CD14-positive monocyte (primary cell): ENCODE results near the gene EPHA4. TPM values are rescaled to one million over a fixed set of nuclear protein-coding genes. Genes with fewer than 3 reads are reported as not detected.

Source experiments
- DNase-seq, 3 donors: peaks; one replicate each; pipeline ENCODE4 v3.0.0-alpha.2; 2011 to 2022
- H2AFZ ChIP-seq: 2 replicates; pipeline ENCODE4 v1.6.0; 2012; ENCODE audit warnings: mild to moderate bottlenecking, low read depth, low read length, inconsistent platforms; ENCODE audit not compliant: insufficient read depth, poor library complexity, severe bottlenecking
- H3K27ac ChIP-seq, 2 donors: 1 replicate in 1 of 2; 2 replicates in 1 of 2; pipeline ENCODE4 v1.5.1; 2012 to 2013; ENCODE audit warnings: low read length in 2 of 2, control low read depth in 1 of 2, inconsistent platforms in 1 of 2, low read depth in 1 of 2, mild to moderate bottlenecking in 1 of 2
- H3K27me3 ChIP-seq, 2 donors: one replicate each; pipeline versions ENCODE4 v1.6.0 to v1.6.1; 2011 to 2013; ENCODE audit warnings: low read length in 2 of 2; ENCODE audit not compliant: control insufficient read depth in 2 of 2, insufficient read depth in 2 of 2
- H3K36me3 ChIP-seq, 2 donors: replicated peaks in 1 of 2; 1 replicate in 1 of 2; 2 replicates in 1 of 2; pipeline versions ENCODE4 v1.5.1 to v1.6.1; 2012 to 2013; ENCODE audit warnings: low read length in 2 of 2, control low read depth in 1 of 2, inconsistent platforms in 1 of 2, mild to moderate bottlenecking in 1 of 2; ENCODE audit not compliant: insufficient read depth in 2 of 2, control insufficient read depth in 1 of 2
- H3K4me1 ChIP-seq, 2 donors: 1 replicate in 1 of 2; 2 replicates in 1 of 2; pipeline versions ENCODE4 v1.5.1 to v1.6.1; 2012 to 2013; ENCODE audit warnings: low read length in 2 of 2, control low read depth in 1 of 2, inconsistent platforms in 1 of 2, mild to moderate bottlenecking in 1 of 2, moderate library complexity in 1 of 2; ENCODE audit not compliant: insufficient read depth in 2 of 2, control insufficient read depth in 1 of 2
- H3K4me2 ChIP-seq: replicated peaks from 2 replicates; pipeline ENCODE3; 2012; ENCODE audit warnings: low read length, moderate library complexity, mild to moderate bottlenecking; ENCODE audit not compliant: poor library complexity, severe bottlenecking; ENCODE audit errors: extremely low read depth
- H3K4me3 ChIP-seq, 3 experiments: fragments of 200-600 bp in 1 of 3; sonication (generic) in 1 of 3; replicated peaks in 1 of 3; 1 replicate in 2 of 3; 2 replicates in 1 of 3; pipeline ENCODE4 v1.5.1; 2011 to 2013; ENCODE audit warnings: low read length in 3 of 3, mild to moderate bottlenecking in 3 of 3, control low read depth in 2 of 3, low read depth in 2 of 3, inconsistent platforms in 1 of 3, moderate library complexity in 1 of 3
- H3K79me2 ChIP-seq: 2 replicates; pipeline ENCODE4 v1.6.0; 2012; ENCODE audit warnings: mild to moderate bottlenecking, control low read depth, inconsistent platforms, low read length, moderate library complexity; ENCODE audit not compliant: insufficient read depth
- H3K9ac ChIP-seq: 2 replicates; pipeline ENCODE4 v1.6.0; 2017; ENCODE audit warnings: low read length, mild to moderate bottlenecking; ENCODE audit not compliant: insufficient read depth, poor library complexity, severe bottlenecking
- H3K9me3 ChIP-seq, 2 donors: replicated peaks in 1 of 2; 1 replicate in 1 of 2; 2 replicates in 1 of 2; pipeline versions ENCODE4 v1.5.1 to v1.6.1; 2012 to 2013; ENCODE audit warnings: low read length in 2 of 2, control low read depth in 1 of 2; ENCODE audit not compliant: control insufficient read depth in 1 of 2, insufficient read depth in 1 of 2
- H4K20me1 ChIP-seq: 2 replicates; pipeline ENCODE4 v1.6.0; 2012; ENCODE audit warnings: mild to moderate bottlenecking, low read length, control low read depth, moderate library complexity; ENCODE audit not compliant: insufficient read depth
- H3K27ac Mint-ChIP-seq, 7 donors: one replicate each; pipeline ENCODE4 v1.8.0; 2020; ENCODE audit warnings: mild to moderate bottlenecking in 7 of 7, mixed read lengths in 7 of 7, moderate library complexity in 6 of 7, inconsistent platforms in 2 of 7
- H3K27me3 Mint-ChIP-seq, 3 donors: one replicate each; pipeline ENCODE4 v1.8.0; 2021 to 2022; ENCODE audit warnings: low read depth in 3 of 3, mild to moderate bottlenecking in 3 of 3, mixed read lengths in 3 of 3, moderate library complexity in 3 of 3, inconsistent platforms in 1 of 3
- H3K36me3 Mint-ChIP-seq, 2 donors: one replicate each; pipeline ENCODE4 v1.8.0; 2020; ENCODE audit warnings: mixed read lengths in 2 of 2, inconsistent platforms in 1 of 2, mild to moderate bottlenecking in 1 of 2
- H3K4me1 Mint-ChIP-seq: one replicate; pipeline ENCODE4 v1.8.0; 2020; ENCODE audit warnings: mild to moderate bottlenecking, mixed read lengths
- H3K4me3 Mint-ChIP-seq, 2 donors: one replicate each; pipeline ENCODE4 v1.8.0; 2020; ENCODE audit warnings: mild to moderate bottlenecking in 2 of 2, mixed read lengths in 2 of 2, moderate library complexity in 1 of 2
- H3K9me3 Mint-ChIP-seq, 7 donors: one replicate each; pipeline ENCODE4 v1.8.0; 2020 to 2022; ENCODE audit warnings: mixed read lengths in 7 of 7, mild to moderate bottlenecking in 6 of 7, moderate library complexity in 6 of 7, inconsistent platforms in 2 of 7
- CTCF ChIP-seq: fragments of 200-600 bp; IDR thresholded peaks from one replicate; pipeline ENCODE4 v1.8.0; 2022; ENCODE audit warnings: antibody characterized with exemption, mild to moderate bottlenecking
- WGBS: methylation state at CpG from one replicate; pipeline ENCODE4 v1.1.5; 2013; ENCODE audit warnings: missing lambda C conversion rate; ENCODE audit not compliant: insufficient coverage; 5-methylcytosine and 5-hydroxymethylcytosine counted together
- intact Hi-C, 2 donors: fragments of 100-400 bp; cut with micrococcal nuclease; formaldehyde crosslinking; loops; one replicate each; pipeline versions ENCODE4 v1.15.0 to v1.15.1; 2023
- polyA plus RNA-seq, 3 donors: library from polyadenylated mRNA; depleted of rRNA in 1 of 3; unstranded in 2 of 3; stranded (reverse) in 1 of 3; fragments of 300-500 nt in 2 of 3; fragments of >200 nt in 1 of 3; fragmentation: Illumina TruSeq in 2 of 3; gene quantifications; 1 replicate in 2 of 3; 2 replicates in 1 of 3; pipeline ENCODE4 v1.2.3, GENCODE V29; 2012 to 2021

EPHA4 gene
- polyA plus RNA-seq, 3 donors, result 0.15 to 0.31 TPM; not detected in 1

GRCh38 chr2:221571025-221571550, 1.0 kb downstream of the EPHA4 start:
- peaks cover 67 to 82% (median 78%) of the 10 kb centered on the region in 3 donors for H3K27me3 Mint-ChIP-seq
- peak overlapping the region; percentile 89 for H2AFZ ChIP-seq

More at GRCh38 chr2:221571025-221571550, 1.0 kb downstream of the EPHA4 start:
- DNase-seq, result no peak
- peak overlapping the region; percentile 97 for H3K4me2 ChIP-seq
- no peaks in the 10 kb centered on the region for H4K20me1 ChIP-seq
- H3K4me1 ChIP-seq, result peaks cover 33 to 39% of the 10 kb centered on the region in 2 donors
- H3K4me3 Mint-ChIP-seq, result peak overlapping the region; percentile 83 to 87
- no peaks in the 10 kb centered on the region for H3K36me3 ChIP-seq
- no peaks in the 10 kb centered on the region for H3K79me2 ChIP-seq
- peaks cover 36% of the 10 kb centered on the region for H3K4me1 Mint-ChIP-seq
- H3K27ac Mint-ChIP-seq, result no peak overlapping the region
- TF ChIP-seq CTCF, result no peak
- peaks cover 0 to 31% (median 20%) of the 10 kb centered on the region in 7 donors for H3K9me3 Mint-ChIP-seq
- 5% methylated on average over 36 of the region's 41 CpGs for WGBS
- H3K36me3 Mint-ChIP-seq, result peaks cover 10 to 25% of the 10 kb centered on the region in 2 donors
- peaks cover 65 to 86% of the 10 kb centered on the region in 2 donors for H3K27me3 ChIP-seq
- H3K27ac ChIP-seq, result no peak overlapping the region
- H3K9ac ChIP-seq, result peak overlapping the region; percentile 49
- H3K4me3 ChIP-seq, result peak overlapping the region in 2 of 3 experiments; percentile 46 to 82
- peaks cover 0 to 29% of the 10 kb centered on the region in 2 donors for H3K9me3 ChIP-seq
- intact Hi-C loops, result loop anchor here in 1 of 2 donors (5.0 kb wide), 1 partner anchor 1834 kb away; no protein-coding TSS in a partner anchor
